Lower leg skin (tissue), 3 donors: ENCODE data around the gene EFTUD2.

Source experiments
- POLR2A ChIP-seq, 2 donors: fragments of 450-650 bp; IDR thresholded peaks; one replicate each; pipeline ENCODE4 v1.6.1; 2016 to 2017; ENCODE audit warnings: antibody characterized with exemption in 2 of 2, mild to moderate bottlenecking in 1 of 2, moderate library complexity in 1 of 2
- TF ChIP-seq, protein P1 (sequence below), 3 donors: fragments of 450-650 bp; IDR thresholded peaks; one replicate each; pipeline ENCODE4 v1.5.1; 2016; ENCODE audit warnings: antibody characterized with exemption in 3 of 3, mild to moderate bottlenecking in 3 of 3, moderate library complexity in 2 of 3

DNA sequence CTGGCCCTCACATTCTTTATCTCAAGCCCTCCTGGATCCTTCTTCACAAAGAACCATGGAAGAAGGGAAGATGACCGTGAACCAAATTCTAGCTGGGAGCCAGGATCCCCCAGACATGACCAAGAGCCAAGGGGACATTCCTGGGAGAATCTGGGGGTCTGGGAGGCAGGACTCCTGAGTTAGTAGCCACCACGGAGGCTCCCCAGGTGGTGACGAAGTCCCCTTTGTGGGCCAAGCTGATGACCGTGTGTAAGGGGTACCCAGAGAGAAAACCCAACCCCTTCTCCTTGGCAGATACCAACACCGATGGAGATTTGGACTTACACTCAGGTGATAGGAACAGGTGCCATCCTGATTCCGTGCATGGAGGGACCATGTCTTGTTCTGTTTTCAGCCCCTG lies 22.9 kb upstream of the EFTUD2 start:
- TF ChIP-seq POLR2A (IDR thresholded peaks at IDR 0.05): no peak
- TF ChIP-seq, protein P1, sequence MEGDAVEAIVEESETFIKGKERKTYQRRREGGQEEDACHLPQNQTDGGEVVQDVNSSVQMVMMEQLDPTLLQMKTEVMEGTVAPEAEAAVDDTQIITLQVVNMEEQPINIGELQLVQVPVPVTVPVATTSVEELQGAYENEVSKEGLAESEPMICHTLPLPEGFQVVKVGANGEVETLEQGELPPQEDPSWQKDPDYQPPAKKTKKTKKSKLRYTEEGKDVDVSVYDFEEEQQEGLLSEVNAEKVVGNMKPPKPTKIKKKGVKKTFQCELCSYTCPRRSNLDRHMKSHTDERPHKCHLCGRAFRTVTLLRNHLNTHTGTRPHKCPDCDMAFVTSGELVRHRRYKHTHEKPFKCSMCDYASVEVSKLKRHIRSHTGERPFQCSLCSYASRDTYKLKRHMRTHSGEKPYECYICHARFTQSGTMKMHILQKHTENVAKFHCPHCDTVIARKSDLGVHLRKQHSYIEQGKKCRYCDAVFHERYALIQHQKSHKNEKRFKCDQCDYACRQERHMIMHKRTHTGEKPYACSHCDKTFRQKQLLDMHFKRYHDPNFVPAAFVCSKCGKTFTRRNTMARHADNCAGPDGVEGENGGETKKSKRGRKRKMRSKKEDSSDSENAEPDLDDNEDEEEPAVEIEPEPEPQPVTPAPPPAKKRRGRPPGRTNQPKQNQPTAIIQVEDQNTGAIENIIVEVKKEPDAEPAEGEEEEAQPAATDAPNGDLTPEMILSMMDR (IDR thresholded peaks at IDR 0.05): no peak
